OCI-LY3 (cell line): ENCODE results near the gene KIF1B.

ENCODE experiments used
- EZH2phosphoT487 ChIP-seq: fragments of 200-600 bp; shearing (Covaris generic); IDR thresholded peaks from 2 replicates; pipeline ENCODE4 v1.6.1; 2018; ENCODE audit warnings: antibody characterized with exemption, mixed run types, low read depth
- TF ChIP-seq, protein P1 (sequence below): fragments of 200-600, 300-600 bp; sonication (generic); IDR thresholded peaks from 2 replicates; pipeline ENCODE4 v1.5.1; 2014; ENCODE audit warnings: antibody characterized with exemption, low read length, low read depth

DNA sequence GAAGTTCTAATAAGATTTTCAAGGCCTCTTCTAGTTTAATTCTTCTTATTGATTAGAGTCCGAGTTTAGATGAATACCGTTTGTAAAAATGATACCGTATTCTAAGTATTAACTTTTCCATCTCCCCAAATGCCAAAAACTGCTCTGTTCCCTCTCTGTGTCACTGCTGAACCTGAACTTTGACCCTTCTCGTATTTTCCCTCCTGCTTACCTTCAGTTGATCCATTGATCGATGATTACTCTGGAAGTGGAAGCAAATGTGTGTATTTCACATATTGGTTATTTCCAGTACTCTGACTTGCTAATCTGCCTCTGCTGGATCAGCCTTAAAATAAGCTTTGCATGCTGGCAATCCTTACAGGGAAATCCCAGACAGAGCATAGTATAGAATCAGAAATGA, 68.5 kb downstream of the KIF1B start:
- TF ChIP-seq, protein P1, sequence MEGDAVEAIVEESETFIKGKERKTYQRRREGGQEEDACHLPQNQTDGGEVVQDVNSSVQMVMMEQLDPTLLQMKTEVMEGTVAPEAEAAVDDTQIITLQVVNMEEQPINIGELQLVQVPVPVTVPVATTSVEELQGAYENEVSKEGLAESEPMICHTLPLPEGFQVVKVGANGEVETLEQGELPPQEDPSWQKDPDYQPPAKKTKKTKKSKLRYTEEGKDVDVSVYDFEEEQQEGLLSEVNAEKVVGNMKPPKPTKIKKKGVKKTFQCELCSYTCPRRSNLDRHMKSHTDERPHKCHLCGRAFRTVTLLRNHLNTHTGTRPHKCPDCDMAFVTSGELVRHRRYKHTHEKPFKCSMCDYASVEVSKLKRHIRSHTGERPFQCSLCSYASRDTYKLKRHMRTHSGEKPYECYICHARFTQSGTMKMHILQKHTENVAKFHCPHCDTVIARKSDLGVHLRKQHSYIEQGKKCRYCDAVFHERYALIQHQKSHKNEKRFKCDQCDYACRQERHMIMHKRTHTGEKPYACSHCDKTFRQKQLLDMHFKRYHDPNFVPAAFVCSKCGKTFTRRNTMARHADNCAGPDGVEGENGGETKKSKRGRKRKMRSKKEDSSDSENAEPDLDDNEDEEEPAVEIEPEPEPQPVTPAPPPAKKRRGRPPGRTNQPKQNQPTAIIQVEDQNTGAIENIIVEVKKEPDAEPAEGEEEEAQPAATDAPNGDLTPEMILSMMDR = no peak
- no peak for TF ChIP-seq EZH2phosphoT487
